HFF-Myc (cell line): ENCODE data around the gene HLX.

Source experiments
- DNase-seq: peaks from one replicate; pipeline ENCODE4 v3.0.0-alpha.2; 2011; ENCODE audit warnings: low read depth; ENCODE audit errors: extremely low read depth
- H3K4me3 ChIP-seq: replicated peaks from 2 replicates; pipeline ENCODE4 v1.5.1; 2011; ENCODE audit warnings: low read depth, mild to moderate bottlenecking, control low read depth, low read length
- CTCF ChIP-seq: IDR thresholded peaks from 2 replicates; pipeline ENCODE4 v1.5.1; 2012; ENCODE audit warnings: mild to moderate bottlenecking, low read depth, low read length, control low read depth; ENCODE audit errors: missing control alignments

The HLX gene

DNA sequence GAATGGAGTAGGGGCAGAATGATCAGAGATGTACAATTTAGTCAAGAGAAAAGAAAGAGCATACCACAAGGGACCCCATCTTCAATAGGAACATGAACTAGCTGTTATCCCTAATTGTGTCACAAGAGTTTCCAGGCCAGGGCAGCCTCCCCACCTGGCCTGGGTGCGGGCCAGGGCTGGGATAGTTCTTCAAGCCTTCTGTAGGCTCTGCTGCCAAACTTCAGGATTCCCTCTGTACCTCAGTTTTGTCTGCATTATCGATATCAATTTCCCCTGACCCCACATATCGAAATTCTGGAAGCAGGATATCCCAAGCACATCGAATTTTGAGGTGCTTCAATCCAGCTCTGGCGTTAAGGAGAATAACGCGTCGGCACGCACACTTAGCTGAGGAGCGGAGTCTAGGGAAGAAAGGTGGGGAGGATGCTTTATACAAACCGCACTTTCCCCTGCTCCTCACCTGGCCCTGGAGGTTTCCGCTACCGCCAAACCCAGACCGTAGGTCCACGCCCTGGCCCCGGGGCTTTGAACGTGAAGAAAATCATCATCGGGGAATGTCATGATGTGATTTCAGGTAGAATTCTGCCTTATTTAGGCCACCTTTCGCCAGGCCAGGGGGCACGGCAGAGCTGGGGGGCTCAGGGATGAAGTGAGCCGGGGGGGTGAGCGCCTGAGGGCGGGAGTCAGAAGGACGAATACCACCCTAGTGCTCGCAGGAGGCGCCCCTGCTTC lies 7.4 kb downstream of the HLX start:
- TF ChIP-seq CTCF = no peak
- no peak overlapping the region for H3K4me3 ChIP-seq
- DNase-seq = no peak

- H3K4me3 ChIP-seq = no peak overlapping the region
- TF ChIP-seq CTCF = no peak
- DNase-seq = no peak
Observed at GRCh38 chr1:220887202-220887519, 7.9 kb downstream of the HLX start.

DNA sequence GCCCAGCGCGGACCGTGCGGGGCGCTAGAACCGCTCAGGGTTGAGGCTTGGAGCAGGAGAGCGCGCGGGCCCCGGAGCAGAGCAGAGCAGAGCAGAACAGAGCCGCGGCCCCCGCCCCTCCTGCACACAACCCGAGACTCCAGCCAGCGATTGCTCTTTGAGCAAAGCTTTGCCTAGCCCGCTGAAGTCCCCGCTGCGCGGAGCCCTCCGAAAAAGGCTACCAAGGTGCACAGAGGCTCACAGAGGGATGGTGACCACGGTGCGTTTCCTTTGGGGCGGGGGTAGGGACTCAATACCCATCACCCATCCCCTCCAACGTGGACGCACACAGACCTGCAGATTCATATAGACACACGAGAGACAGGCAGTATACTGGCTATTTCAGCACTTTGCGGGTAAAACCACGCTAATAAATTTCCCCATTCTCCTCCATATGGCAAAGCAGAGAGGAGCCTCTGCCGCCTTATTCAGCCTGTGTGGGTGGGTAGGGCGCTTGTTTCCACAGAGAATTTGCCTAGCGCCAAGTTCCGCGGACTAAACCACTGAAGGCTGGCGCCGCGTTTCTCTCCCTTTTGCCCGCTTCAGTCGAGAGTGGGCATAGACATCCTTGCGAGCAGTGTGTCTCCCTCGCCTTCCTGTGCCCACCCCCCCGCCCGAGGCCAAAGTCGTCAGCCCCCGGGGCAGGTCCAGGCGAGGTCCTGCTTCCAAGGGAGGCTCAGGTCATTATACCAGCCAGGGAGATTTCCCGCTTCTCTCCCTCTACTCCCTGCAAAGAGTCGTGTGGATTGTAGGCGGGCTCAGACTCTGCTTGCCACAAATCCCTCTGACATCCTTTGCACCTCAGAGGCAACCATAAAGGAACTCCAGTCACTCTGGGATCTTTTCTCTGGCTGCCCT lies 8.5 kb downstream of the HLX start:
- no peak for TF ChIP-seq CTCF
- DNase-seq = no peak
- peak overlapping the region; percentile 13 for H3K4me3 ChIP-seq

- no peak overlapping the region for H3K4me3 ChIP-seq
- DNase-seq = no peak
- no peak for TF ChIP-seq CTCF
Observed at GRCh38 chr1:220888417-220888986, 9.3 kb downstream of the HLX start.

- no peak for TF ChIP-seq CTCF
- DNase-seq = no peak
- H3K4me3 ChIP-seq = no peak overlapping the region
Observed at GRCh38 chr1:220889333-220889732, 10.1 kb downstream of the HLX start.

DNA sequence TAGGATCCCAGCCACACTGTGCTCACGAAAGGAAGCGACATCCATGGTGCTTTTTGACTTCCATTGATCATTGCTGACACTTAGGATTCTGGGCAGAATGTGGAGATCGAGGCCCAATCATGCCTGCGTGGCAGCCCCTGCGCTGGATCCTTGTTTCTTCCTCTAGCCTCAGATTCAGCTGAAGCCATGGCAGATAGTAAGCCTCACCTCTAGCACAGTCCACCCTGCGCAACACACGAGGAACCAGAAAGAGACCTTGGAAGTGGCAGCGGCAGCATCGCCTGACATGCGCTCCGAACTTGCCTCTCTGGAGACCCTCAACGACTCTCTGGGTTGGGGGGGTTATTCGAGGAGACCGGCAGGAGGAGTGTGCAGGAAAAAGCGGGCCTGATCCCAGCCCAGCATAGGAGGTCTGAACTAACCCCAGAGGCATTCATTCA lies 10.6 kb downstream of the HLX start:
- no peak overlapping the region for H3K4me3 ChIP-seq
- no peak for TF ChIP-seq CTCF
- DNase-seq = no peak
